SK-N-SH (cell line): ENCODE measurements around the gene SSTR5.

ENCODE experiments used
- EZH2phosphoT487 ChIP-seq: fragments of 200-600 bp; sonication (generic); IDR thresholded peaks from 2 replicates; pipeline ENCODE4 v1.6.1; 2017; ENCODE audit warnings: low read depth, mixed run types, mild to moderate bottlenecking, antibody characterized with exemption, moderate library complexity, borderline replicate concordance
- GABPA ChIP-seq: IDR thresholded peaks from 2 replicates; pipeline ENCODE4 v1.4.0; 2012; ENCODE audit warnings: low read depth, mild to moderate bottlenecking
- GATA2 ChIP-seq: sonication (generic); formaldehyde crosslinking; IDR thresholded peaks from 2 replicates; pipeline ENCODE4 v1.5.0; 2020; ENCODE audit warnings: mild to moderate bottlenecking, missing genetic modification reagents
- NFIC ChIP-seq: IDR thresholded peaks from 2 replicates; pipeline ENCODE4 v1.4.0; 2012; ENCODE audit warnings: borderline replicate concordance
- POLR2AphosphoS5 ChIP-seq: IDR thresholded peaks from 2 replicates; pipeline ENCODE4 v1.6.1; 2012; ENCODE audit warnings: low read depth, low read length
- RXRA ChIP-seq: IDR thresholded peaks from 2 replicates; pipeline ENCODE4 v1.4.0; 2012; ENCODE audit warnings: low read depth, mild to moderate bottlenecking, borderline replicate concordance
- TAF1 ChIP-seq: IDR thresholded peaks from 2 replicates; pipeline ENCODE4 v1.6.1; 2012; ENCODE audit warnings: low read depth, mild to moderate bottlenecking, low read length, moderate library complexity, borderline replicate concordance
- TF ChIP-seq, protein P1 (sequence below): fragments of 150-350 bp; IDR thresholded peaks from 2 replicates; pipeline ENCODE4 v1.6.1; 2016; ENCODE audit warnings: mild to moderate bottlenecking, low read depth, low read length
- TF ChIP-seq, protein P2 (sequence below): fragments of 200-600 bp; sonication (generic); IDR thresholded peaks from 2 replicates; pipeline ENCODE4 v1.6.1; 2017; ENCODE audit warnings: antibody characterized with exemption, mild to moderate bottlenecking, moderate library complexity
- TF ChIP-seq, protein P3 (sequence below): IDR thresholded peaks from 2 replicates; pipeline ENCODE4 v1.4.0; 2012; ENCODE audit warnings: low read depth

DNA sequence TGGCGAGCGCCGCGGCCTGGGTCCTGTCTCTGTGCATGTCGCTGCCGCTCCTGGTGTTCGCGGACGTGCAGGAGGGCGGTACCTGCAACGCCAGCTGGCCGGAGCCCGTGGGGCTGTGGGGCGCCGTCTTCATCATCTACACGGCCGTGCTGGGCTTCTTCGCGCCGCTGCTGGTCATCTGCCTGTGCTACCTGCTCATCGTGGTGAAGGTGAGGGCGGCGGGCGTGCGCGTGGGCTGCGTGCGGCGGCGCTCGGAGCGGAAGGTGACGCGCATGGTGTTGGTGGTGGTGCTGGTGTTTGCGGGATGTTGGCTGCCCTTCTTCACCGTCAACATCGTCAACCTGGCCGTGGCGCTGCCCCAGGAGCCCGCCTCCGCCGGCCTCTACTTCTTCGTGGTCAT lies 6.8 kb downstream of the SSTR5 start:
- no peak for TF ChIP-seq TAF1
- TF ChIP-seq, protein P1, sequence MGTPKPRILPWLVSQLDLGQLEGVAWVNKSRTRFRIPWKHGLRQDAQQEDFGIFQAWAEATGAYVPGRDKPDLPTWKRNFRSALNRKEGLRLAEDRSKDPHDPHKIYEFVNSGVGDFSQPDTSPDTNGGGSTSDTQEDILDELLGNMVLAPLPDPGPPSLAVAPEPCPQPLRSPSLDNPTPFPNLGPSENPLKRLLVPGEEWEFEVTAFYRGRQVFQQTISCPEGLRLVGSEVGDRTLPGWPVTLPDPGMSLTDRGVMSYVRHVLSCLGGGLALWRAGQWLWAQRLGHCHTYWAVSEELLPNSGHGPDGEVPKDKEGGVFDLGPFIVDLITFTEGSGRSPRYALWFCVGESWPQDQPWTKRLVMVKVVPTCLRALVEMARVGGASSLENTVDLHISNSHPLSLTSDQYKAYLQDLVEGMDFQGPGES, result no peak
- TF ChIP-seq, protein P2, sequence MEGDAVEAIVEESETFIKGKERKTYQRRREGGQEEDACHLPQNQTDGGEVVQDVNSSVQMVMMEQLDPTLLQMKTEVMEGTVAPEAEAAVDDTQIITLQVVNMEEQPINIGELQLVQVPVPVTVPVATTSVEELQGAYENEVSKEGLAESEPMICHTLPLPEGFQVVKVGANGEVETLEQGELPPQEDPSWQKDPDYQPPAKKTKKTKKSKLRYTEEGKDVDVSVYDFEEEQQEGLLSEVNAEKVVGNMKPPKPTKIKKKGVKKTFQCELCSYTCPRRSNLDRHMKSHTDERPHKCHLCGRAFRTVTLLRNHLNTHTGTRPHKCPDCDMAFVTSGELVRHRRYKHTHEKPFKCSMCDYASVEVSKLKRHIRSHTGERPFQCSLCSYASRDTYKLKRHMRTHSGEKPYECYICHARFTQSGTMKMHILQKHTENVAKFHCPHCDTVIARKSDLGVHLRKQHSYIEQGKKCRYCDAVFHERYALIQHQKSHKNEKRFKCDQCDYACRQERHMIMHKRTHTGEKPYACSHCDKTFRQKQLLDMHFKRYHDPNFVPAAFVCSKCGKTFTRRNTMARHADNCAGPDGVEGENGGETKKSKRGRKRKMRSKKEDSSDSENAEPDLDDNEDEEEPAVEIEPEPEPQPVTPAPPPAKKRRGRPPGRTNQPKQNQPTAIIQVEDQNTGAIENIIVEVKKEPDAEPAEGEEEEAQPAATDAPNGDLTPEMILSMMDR, result no peak
- TF ChIP-seq GABPA, result no peak
- no peak for TF ChIP-seq POLR2AphosphoS5
- no peak for TF ChIP-seq NFIC
- TF ChIP-seq RXRA, result no peak
- TF ChIP-seq GATA2 (CRISPR knock-in tag), result no peak
- TF ChIP-seq, protein P3, sequence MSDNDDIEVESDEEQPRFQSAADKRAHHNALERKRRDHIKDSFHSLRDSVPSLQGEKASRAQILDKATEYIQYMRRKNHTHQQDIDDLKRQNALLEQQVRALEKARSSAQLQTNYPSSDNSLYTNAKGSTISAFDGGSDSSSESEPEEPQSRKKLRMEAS, result no peak
- no peak for TF ChIP-seq EZH2phosphoT487
